IMR-90 (cell line): ENCODE data around the gene CD8B. TPM values are rescaled to one million over a fixed set of nuclear protein-coding genes. Genes with fewer than 3 reads are reported as not detected.

Source experiments
- ATAC-seq: fragments of 200-7000 bp; cut with Tn5 transposase; 2 replicates; pipeline ENCODE4 v1.9.1; 2020; ENCODE audit warnings: low read depth, mild to moderate bottlenecking, moderate library complexity
- BruUV-seq: library from RNA; stranded (reverse); fragments of 400-500 nt; replicated peaks from 2 replicates; lab custom pipeline; 2021; lab: Mats Ljungman, UMichigan
- CTCF ChIA-PET: fragments of 300-600 bp; formaldehyde crosslinking; extraction: SDS; loops from one replicate; lab custom pipeline; 2021; ENCODE audit warnings: antibody characterized with exemption; lab: Yijun Ruan, JAX
- POLR2A ChIA-PET: fragments of 300-600 bp; sonication (Branson Sonifier 250); formaldehyde crosslinking; loops from one replicate; lab custom pipeline; 2022; ENCODE audit warnings: antibody characterized with exemption; ENCODE audit not compliant: unreplicated experiment; lab: Charles Lee
- DNase-seq: peaks from one replicate; pipeline ENCODE4 v3.0.0; 2013
- H2AFZ ChIP-seq: replicated peaks from 2 replicates; pipeline ENCODE3; 2013; ENCODE audit warnings: low read length, mild to moderate bottlenecking; ENCODE audit not compliant: poor library complexity
- H2AK5ac ChIP-seq: 2 replicates; pipeline ENCODE4 v1.6.1; 2013; ENCODE audit warnings: low read depth, low read length, inconsistent platforms
- H2AK9ac ChIP-seq: replicated peaks from 2 replicates; pipeline ENCODE3; 2013; ENCODE audit warnings: mild to moderate bottlenecking, low read depth, low read length, moderate library complexity; ENCODE audit not compliant: poor library complexity
- H2BK120ac ChIP-seq: 2 replicates; pipeline ENCODE4 v1.6.1; 2013; ENCODE audit warnings: low read depth, low read length, inconsistent platforms
- H2BK15ac ChIP-seq: 3 replicates; pipeline ENCODE4 v1.6.1; 2013; ENCODE audit warnings: low read depth, low read length, inconsistent platforms
- H2BK20ac ChIP-seq: 2 replicates; pipeline ENCODE4 v1.6.1; 2013; ENCODE audit warnings: low read depth, mild to moderate bottlenecking, inconsistent platforms, low read length, moderate library complexity
- H2BK5ac ChIP-seq: 2 replicates; pipeline ENCODE4 v1.6.1; 2013; ENCODE audit warnings: mild to moderate bottlenecking, low read depth, low read length, inconsistent platforms; ENCODE audit not compliant: poor library complexity, severe bottlenecking
- H3K14ac ChIP-seq: replicated peaks from 2 replicates; pipeline ENCODE4 v1.6.1; 2013; ENCODE audit warnings: low read depth, low read length, inconsistent platforms
- H3K18ac ChIP-seq: 2 replicates; pipeline ENCODE4 v1.6.1; 2013; ENCODE audit warnings: low read depth, low read length, control low read depth
- H3K23ac ChIP-seq: 2 replicates; pipeline ENCODE4 v1.6.1; 2013; ENCODE audit warnings: low read depth, low read length, inconsistent platforms
- H3K27ac ChIP-seq: 2 replicates; pipeline ENCODE4 v1.5.1; 2013; ENCODE audit warnings: mild to moderate bottlenecking, control low read depth, low read length; ENCODE audit not compliant: insufficient read depth
- H3K27me3 ChIP-seq: 2 replicates; pipeline ENCODE4 v1.6.1; 2013; ENCODE audit warnings: low read length; ENCODE audit not compliant: control insufficient read depth, insufficient read depth
- H3K36me3 ChIP-seq: 2 replicates; pipeline ENCODE4 v1.6.1; 2013; ENCODE audit warnings: low read length, mixed read lengths; ENCODE audit not compliant: control insufficient read depth, insufficient read depth
- H3K4ac ChIP-seq: 2 replicates; pipeline ENCODE4 v1.6.1; 2013; ENCODE audit warnings: low read depth, low read length, inconsistent platforms
- H3K4me1 ChIP-seq: 2 replicates; pipeline ENCODE4 v1.6.1; 2013; ENCODE audit warnings: low read length, mixed read lengths; ENCODE audit not compliant: control insufficient read depth, insufficient read depth
- H3K4me2 ChIP-seq: 2 replicates; pipeline ENCODE4 v1.6.1; 2013; ENCODE audit warnings: low read depth, mild to moderate bottlenecking, control low read depth, low read length, moderate library complexity
- H3K4me3 ChIP-seq: 2 replicates; pipeline ENCODE4 v1.5.1; 2013; ENCODE audit warnings: low read depth, mild to moderate bottlenecking, control low read depth, low read length, moderate library complexity; ENCODE audit not compliant: insufficient read depth
- H3K56ac ChIP-seq: 2 replicates; pipeline ENCODE4 v1.6.1; 2013; ENCODE audit warnings: low read length, inconsistent platforms; ENCODE audit not compliant: insufficient read depth; ENCODE audit errors: extremely low read depth
- H3K79me1 ChIP-seq, 2 experiments: 2 replicates each; pipeline ENCODE4 v1.6.1; 2013; ENCODE audit warnings: low read length in 2 of 2, inconsistent platforms in 1 of 2, low read depth in 1 of 2
- H3K9ac ChIP-seq: 2 replicates; pipeline ENCODE4 v1.6.1; 2013; ENCODE audit warnings: low read depth, low read length, control low read depth
- H3K9me1 ChIP-seq: 2 replicates; pipeline ENCODE4 v1.6.1; 2013; ENCODE audit warnings: low read length, inconsistent platforms; ENCODE audit not compliant: insufficient read depth
- H3K9me3 ChIP-seq: 2 replicates; pipeline ENCODE4 v1.6.1; 2013; ENCODE audit warnings: low read length; ENCODE audit not compliant: control insufficient read depth, insufficient read depth
- H4K20me1 ChIP-seq: 2 replicates; pipeline ENCODE4 v1.6.1; 2013; ENCODE audit warnings: low read length, inconsistent platforms; ENCODE audit not compliant: insufficient read depth
- H4K5ac ChIP-seq: 2 replicates; pipeline ENCODE4 v1.6.1; 2013; ENCODE audit warnings: mild to moderate bottlenecking, low read depth, low read length, control low read depth
- H4K8ac ChIP-seq, 2 experiments: 2 replicates each; pipeline ENCODE4 v1.6.1; 2013; ENCODE audit warnings: low read depth in 2 of 2, low read length in 2 of 2, control low read depth in 1 of 2, inconsistent platforms in 1 of 2
- H4K91ac ChIP-seq: 2 replicates; pipeline ENCODE4 v1.6.1; 2013; ENCODE audit warnings: low read depth, low read length, inconsistent platforms; ENCODE audit not compliant: insufficient read depth
- BHLHE40 ChIP-seq: fragments of 150-350 bp; IDR thresholded peaks from 2 replicates; pipeline ENCODE4 v1.6.1; 2016; ENCODE audit warnings: mild to moderate bottlenecking, low read depth, low read length
- CEBPB ChIP-seq: IDR thresholded peaks from 2 replicates; pipeline ENCODE4 v1.6.1; 2012; ENCODE audit warnings: low read depth, low read length, improper control_type of control experiment
- CHD1 ChIP-seq: IDR thresholded peaks from 2 replicates; pipeline ENCODE4 v1.6.1; 2012; ENCODE audit warnings: low read depth, low read length, improper control_type of control experiment
- CTCF ChIP-seq: conservative IDR thresholded peaks from 2 replicates; pipeline ENCODE4 v1.5.1; 2012; ENCODE audit warnings: mild to moderate bottlenecking, low read depth, low read length, improper control_type of control experiment
- ELK1 ChIP-seq: fragments of 150-350 bp; IDR thresholded peaks from 2 replicates; pipeline ENCODE4 v1.6.1; 2016; ENCODE audit warnings: low read depth, mild to moderate bottlenecking, low read length, moderate library complexity, borderline replicate concordance
- FOS ChIP-seq: fragments of 150-350 bp; IDR thresholded peaks from 2 replicates; pipeline ENCODE4 v1.6.1; 2016; ENCODE audit warnings: low read depth, low read length
- MAFK ChIP-seq: IDR thresholded peaks from 2 replicates; pipeline ENCODE4 v1.6.1; 2012; ENCODE audit warnings: low read depth, low read length, improper control_type of control experiment
- MAZ ChIP-seq: IDR thresholded peaks from 2 replicates; pipeline ENCODE4 v1.6.1; 2012; ENCODE audit warnings: low read depth, mild to moderate bottlenecking, low read length, improper control_type of control experiment, moderate library complexity, borderline replicate concordance
- MXI1 ChIP-seq: IDR thresholded peaks from 2 replicates; pipeline ENCODE4 v1.6.1; 2012; ENCODE audit warnings: low read depth, mild to moderate bottlenecking, low read length, moderate library complexity, borderline replicate concordance
- NFE2L2 ChIP-seq: fragments of 150-350 bp; IDR thresholded peaks from 2 replicates; pipeline ENCODE4 v1.6.1; 2016; ENCODE audit warnings: low read depth, mild to moderate bottlenecking, low read length
- POLR2A ChIP-seq: IDR thresholded peaks from 2 replicates; pipeline ENCODE4 v1.6.1; 2012; ENCODE audit warnings: mild to moderate bottlenecking, low read depth, low read length
- RAD21 ChIP-seq: IDR thresholded peaks from 2 replicates; pipeline ENCODE4 v1.6.1; 2012; ENCODE audit warnings: low read length, improper control_type of control experiment
- RCOR1 ChIP-seq: IDR thresholded peaks from 2 replicates; pipeline ENCODE4 v1.6.1; 2012; ENCODE audit warnings: mild to moderate bottlenecking, low read length, improper control_type of control experiment; ENCODE audit not compliant: insufficient replicate concordance
- RFX5 ChIP-seq: IDR thresholded peaks from 2 replicates; pipeline ENCODE4 v1.8.0; 2012; ENCODE audit warnings: low read depth, mild to moderate bottlenecking, low read length, moderate library complexity
- SMC3 ChIP-seq: fragments of 150-350 bp; IDR thresholded peaks from 2 replicates; pipeline ENCODE4 v1.6.1; 2016; ENCODE audit warnings: low read depth, mild to moderate bottlenecking, antibody characterized with exemption, low read length, moderate library complexity
- USF2 ChIP-seq: fragments of 150-350 bp; IDR thresholded peaks from 2 replicates; pipeline ENCODE4 v1.6.1; 2017; ENCODE audit warnings: mild to moderate bottlenecking, antibody characterized with exemption, low read length, low read depth
- WGBS, 2 experiments: methylation state at CpG; one replicate each; pipeline versions ENCODE4 v1.1.5 to v1.1.7; 2013; ENCODE audit warnings: missing lambda C conversion rate in 2 of 2; ENCODE audit not compliant: insufficient read length in 1 of 2; ENCODE audit errors: extremely low coverage in 2 of 2; 5-methylcytosine and 5-hydroxymethylcytosine counted together
- dilution Hi-C: fragments of 300-500 bp; cut with HindIII; formaldehyde crosslinking; loops from one replicate; pipeline ENCODE4 v1.14.3; 2018; ENCODE audit warnings: low sequenced_read_pairs; ENCODE audit not compliant: unreplicated experiment
- in situ Hi-C: fragments of 300-500 bp; cut with MboI; formaldehyde crosslinking; loops from 3 replicates; pipeline ENCODE4 v1.14.3; 2019; ENCODE audit warnings: low sequenced_read_pairs, inconsistent platforms, mixed read lengths
- intact Hi-C: fragments of 100-400 bp; cut with micrococcal nuclease; formaldehyde crosslinking; loops from 2 replicates; pipeline ENCODE4 v1.10.0; 2022
- polyA plus RNA-seq, 3 experiments: library from polyadenylated mRNA; depleted of rRNA; stranded (reverse); fragments of >200 nt; gene quantifications; 2 replicates each; pipeline ENCODE4 v1.2.3, GENCODE V29; 2012; ENCODE audit warnings: low replicate concordance in 1 of 3
- total RNA-seq: library from RNA; depleted of rRNA; stranded (reverse); fragments of >200 nt; gene quantifications from 2 replicates; pipeline ENCODE4 v1.2.3, GENCODE V29; 2012

Gene CD8B
- total and polyA plus RNA-seq, 2 of the 4 experiments (the other 2 are of a cell fraction): not detected

GRCh38 chr2:86818957-86819356 is 42.7 kb downstream of the CD8B start:
- no TSS peak for BruUV-seq
- H3K36me3 ChIP-seq: no peaks in the 10 kb centered on the region
- ATAC-seq (no peak), DNase-seq (no peak)
- no peak overlapping the region for H4K8ac ChIP-seq
- H3K27ac ChIP-seq: no peak overlapping the region
- no peak overlapping the region for H2BK20ac ChIP-seq
- no peaks in the 10 kb centered on the region for H4K20me1 ChIP-seq
- H3K9me3 ChIP-seq: peaks cover 2% of the 10 kb centered on the region; the same call in 1 of the 2 replicates
- no peak overlapping the region for H2AFZ ChIP-seq
- H3K9me1 ChIP-seq: no peaks in the 10 kb centered on the region
- H4K91ac ChIP-seq: no peak overlapping the region
- no peak overlapping the region for H3K23ac ChIP-seq
- H2AK9ac ChIP-seq: no peak overlapping the region
- ChIA-PET CTCF (no interaction called here), POLR2A (no interaction called here)
- H3K18ac ChIP-seq: no peak overlapping the region
- H2AK5ac ChIP-seq: no peak overlapping the region
- no peak overlapping the region for H3K4me3 ChIP-seq
- H3K9ac ChIP-seq: no peak overlapping the region
- no peak overlapping the region for H3K56ac ChIP-seq
- in situ Hi-C loops: no loop called here
- WGBS, 2 experiments: no CpG with 5 or more reads among the region's 2 CpGs
- H3K79me1 ChIP-seq: no peaks in the 10 kb centered on the region
- TF ChIP-seq NFE2L2 (no peak), MXI1 (no peak), CTCF (no peak), RCOR1 (no peak), SMC3 (no peak), BHLHE40 (no peak), MAFK (no peak), POLR2A (no peak), CHD1 (no peak), MAZ (no peak), CEBPB (no peak), RFX5 (no peak), FOS (no peak), USF2 (no peak), ELK1 (no peak), RAD21 (no peak)
- no peak overlapping the region for H3K14ac ChIP-seq
- dilution Hi-C loops: no loop called here
- H2BK120ac ChIP-seq: no peak overlapping the region
- no peak overlapping the region for H2BK5ac ChIP-seq
- intact Hi-C loops: no loop called here
- H3K27me3 ChIP-seq: peaks cover 7% of the 10 kb centered on the region
- H3K4me2 ChIP-seq: no peak overlapping the region
- no peaks in the 10 kb centered on the region for H3K4me1 ChIP-seq
- H3K4ac ChIP-seq: no peak overlapping the region
- no peak overlapping the region for H4K5ac ChIP-seq
- H2BK15ac ChIP-seq: no peak overlapping the region
